GM12878 (cell line): ENCODE data around the gene TRIM63. TPM values are rescaled to one million over a fixed set of nuclear protein-coding genes. Genes with fewer than 3 reads are reported as not detected.

Source experiments
- ATAC-seq: fragments of 200-7000 bp; cut with Tn5 transposase; 3 replicates; pipeline ENCODE4 v1.9.1; 2020; ENCODE audit warnings: mild to moderate bottlenecking, moderate library complexity
- BruUV-seq: library from RNA; stranded (reverse); fragments of 400-500 nt; replicated peaks from 2 replicates; lab custom pipeline; 2021; lab: Mats Ljungman, UMichigan
- CTCF ChIA-PET: fragments of 300-600 bp; sonication (Branson Sonifier 250); formaldehyde crosslinking; extraction: SDS; loops from one replicate; lab custom pipeline; 2021; ENCODE audit warnings: inconsistent platforms; lab: Yijun Ruan, JAX
- POLR2A ChIA-PET: fragments of 350-600 bp; formaldehyde crosslinking; extraction: SDS; loops from one replicate; lab custom pipeline; 2021; ENCODE audit warnings: inconsistent platforms; lab: Charles Lee
- RAD21 ChIA-PET: fragments of 300-600 bp; sonication (Branson Sonifier 250); formaldehyde crosslinking; loops from one replicate; lab custom pipeline; 2023; ENCODE audit warnings: antibody characterized with exemption; ENCODE audit not compliant: unreplicated experiment; lab: Charles Lee
- SMC1A ChIA-PET: fragments of 300-600 bp; sonication (Branson Sonifier 250); formaldehyde crosslinking; loops from one replicate; lab custom pipeline; 2023; ENCODE audit not compliant: unreplicated experiment, uncharacterized antibody; lab: Charles Lee
- DNase-seq: peaks from one replicate; pipeline ENCODE4 v3.0.0-alpha.2; 2011; ENCODE audit warnings: low read depth, low spot score
- FAIRE-seq: peaks from 3 replicates; lab custom pipeline; 2011; peaks lifted over from hg19 to GRCh38; lab: Jason Lieb, UNC
- H2AFZ ChIP-seq: 2 replicates; pipeline ENCODE4 v1.6.0; 2011; ENCODE audit warnings: low read depth, low read length, control low read depth; ENCODE audit not compliant: control insufficient read depth
- H3K27ac ChIP-seq: 2 replicates; pipeline ENCODE4 v1.5.1; 2011; ENCODE audit warnings: control low read depth; ENCODE audit not compliant: control insufficient read depth, insufficient read depth
- H3K27me3 ChIP-seq, 2 experiments: replicated peaks in 1 of 2; 2 replicates each; pipeline versions ENCODE4 v1.6.0 to v1.6.1; 2011; ENCODE audit warnings: low read length in 1 of 2; ENCODE audit not compliant: control insufficient read depth in 2 of 2, insufficient read depth in 2 of 2
- H3K36me3 ChIP-seq, 2 experiments: 2 replicates each; pipeline ENCODE4 v1.5.1; 2011; ENCODE audit warnings: low read length in 1 of 2; ENCODE audit not compliant: control insufficient read depth in 2 of 2, insufficient read depth in 2 of 2
- H3K4me1 ChIP-seq: 2 replicates; pipeline ENCODE4 v1.6.1; 2011; ENCODE audit warnings: mild to moderate bottlenecking, low read length, moderate library complexity, mixed read lengths; ENCODE audit not compliant: control insufficient read depth, insufficient read depth
- H3K4me2 ChIP-seq: 2 replicates; pipeline ENCODE4 v1.6.0; 2011; ENCODE audit warnings: control low read depth; ENCODE audit not compliant: control insufficient read depth, insufficient read depth
- H3K4me3 ChIP-seq: fragments of 200-600 bp; sonication (generic); 2 replicates; pipeline ENCODE4 v1.5.1; 2016
- H3K79me2 ChIP-seq: 2 replicates; pipeline ENCODE4 v1.6.0; 2011; ENCODE audit warnings: low read length; ENCODE audit not compliant: control insufficient read depth, insufficient read depth
- H3K9ac ChIP-seq: 2 replicates; pipeline ENCODE4 v1.8.0; 2011; ENCODE audit warnings: low read length, control low read depth, mixed read lengths; ENCODE audit not compliant: control insufficient read depth, insufficient read depth
- H3K9me3 ChIP-seq: replicated peaks from 3 replicates; pipeline ENCODE4 v1.5.1; 2011; ENCODE audit warnings: mild to moderate bottlenecking, low read length; ENCODE audit not compliant: control insufficient read depth, insufficient read depth
- H4K20me1 ChIP-seq: 2 replicates; pipeline ENCODE4 v1.6.0; 2011; ENCODE audit not compliant: control insufficient read depth, insufficient read depth
- BCL3 ChIP-seq: IDR thresholded peaks from 2 replicates; pipeline ENCODE4 v1.6.1; 2011; ENCODE audit warnings: borderline replicate concordance, low read depth, mild to moderate bottlenecking, moderate library complexity, low read length; ENCODE audit not compliant: insufficient read depth, poor library complexity, severe bottlenecking
- CBX5 ChIP-seq: sonication (generic); IDR thresholded peaks from 2 replicates; pipeline ENCODE4 v1.6.1; 2016; ENCODE audit warnings: low read depth, moderate library complexity, mild to moderate bottlenecking, inconsistent platforms
- E4F1 ChIP-seq: fragments of 450-650 bp; IDR thresholded peaks from 2 replicates; pipeline ENCODE4 v1.6.1; 2018; ENCODE audit warnings: borderline replicate concordance, mild to moderate bottlenecking; ENCODE audit not compliant: partially characterized antibody
- JUND ChIP-seq: IDR thresholded peaks from 2 replicates; pipeline ENCODE4 v1.6.1; 2012; ENCODE audit warnings: low read depth, mild to moderate bottlenecking, low read length, improper control_type of control experiment, moderate library complexity
- KDM1A ChIP-seq: fragments of 200-600 bp; sonication (generic); IDR thresholded peaks from 2 replicates; pipeline ENCODE4 v1.6.1; 2016; ENCODE audit warnings: borderline replicate concordance
- MEF2A ChIP-seq: IDR thresholded peaks from 2 replicates; pipeline ENCODE4 v1.6.1; 2011; ENCODE audit warnings: low read depth, mild to moderate bottlenecking, low read length, moderate library complexity; ENCODE audit not compliant: insufficient read depth
- MEF2B ChIP-seq: fragments of 450-650 bp; IDR thresholded peaks from 2 replicates; pipeline ENCODE4 v1.6.1; 2018; ENCODE audit warnings: mild to moderate bottlenecking, moderate library complexity; ENCODE audit not compliant: partially characterized antibody, poor library complexity, severe bottlenecking
- SP1 ChIP-seq: IDR thresholded peaks from one replicate; pipeline ENCODE4 v1.6.1; 2011; ENCODE audit warnings: low read depth, low read length
- whole genome bisulfite sequencing: methylation state at CpG from one replicate; pipeline ENCODE4 v1.1.6; 2016; ENCODE audit warnings: low lambda C conversion rate; ENCODE audit not compliant: insufficient replicate concordance, insufficient coverage; ENCODE audit errors: missing lambda C conversion rate; 5-methylcytosine and 5-hydroxymethylcytosine counted together
- in situ Hi-C: fragments of 300-500 bp; cut with MboI; formaldehyde crosslinking; loops from 9 replicates; pipeline ENCODE4 v1.14.3; 2018; ENCODE audit warnings: mixed read lengths
- intact Hi-C: fragments of 100-400 bp; cut with micrococcal nuclease; formaldehyde crosslinking; loops from one replicate; pipeline ENCODE4 v1.14.2; 2022; ENCODE audit not compliant: unreplicated experiment
- polyA plus RNA-seq, 11 experiments: library from polyadenylated mRNA; depleted of rRNA in 4 of 11; unstranded in 6 of 11; stranded (reverse) in 5 of 11; fragments of >200 nt; fragmentation: Nextera tagmentation in 4 of 11; fragmentation: Illumina TruSeq in 1 of 11; extraction: Ambion mirVana in 4 of 11; extraction: Trizol in 1 of 11; gene quantifications; 1 replicate in 1 of 11; 2 replicates in 10 of 11; pipeline versions ENCODE4 v1.2.1 to v1.2.3, GENCODE V29; 2011 to 2016; ENCODE audit warnings: inconsistent platforms in 2 of 11, missing spikeins in 2 of 11, low read depth in 1 of 11
- total RNA-seq, 4 experiments: library from RNA; depleted of rRNA in 3 of 4; stranded (reverse); fragments of >200 nt in 3 of 4; fragmentation: Illumina TruSeq in 1 of 4; extraction: Trizol in 1 of 4; gene quantifications; 2 replicates each; pipeline versions ENCODE4 v1.2.1 to v1.2.3, GENCODE V29; 2013 to 2021
- TF ChIP-seq, protein P1 (sequence below): IDR thresholded peaks from 2 replicates; pipeline ENCODE4 v1.6.1; 2012; ENCODE audit warnings: low read depth, low read length, improper control_type of control experiment

Gene TRIM63
- total and polyA plus RNA-seq, 10 of the 15 experiments (the other 5 are each of a cell fraction or from before 2014, with no cell fraction given) = not detected

DNA sequence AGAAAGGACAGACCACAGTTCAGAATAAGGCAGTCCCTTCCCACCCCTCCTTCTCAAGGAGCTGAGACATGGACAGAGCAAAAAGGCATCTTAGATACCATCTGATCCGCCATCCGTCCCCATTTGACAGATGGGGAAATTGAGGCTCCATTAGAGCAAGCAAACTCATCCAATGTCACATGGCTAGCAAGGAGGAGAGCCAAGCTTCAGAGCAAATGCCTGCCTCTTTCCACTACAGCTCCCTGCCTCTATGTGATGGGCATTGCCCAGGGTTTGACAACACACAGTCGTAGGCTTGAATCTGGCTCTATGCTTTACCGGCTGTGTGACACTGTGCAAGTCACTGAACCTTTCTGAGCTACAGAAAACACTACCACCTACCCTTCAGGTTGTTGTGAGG, 25.5 kb downstream of the TRIM63 start:
- Histone ChIP-seq H3K4me3 (no peak overlapping the region), H3K9ac (no peak overlapping the region), H3K9me3 (no peaks in the 10 kb centered on the region), H3K27me3 (peaks cover 8 to 14% of the 10 kb centered on the region in 2 experiments), H3K79me2 (no peaks in the 10 kb centered on the region), H3K36me3 (no peaks in the 10 kb centered on the region), H3K4me1 (no peaks in the 10 kb centered on the region), H3K4me2 (no peak overlapping the region), H4K20me1 (no peaks in the 10 kb centered on the region), H2AFZ (no peak overlapping the region), H3K27ac (no peak overlapping the region)
- WGBS = 26% methylated on average over 4 of the region's 4 CpGs
- in situ Hi-C loops (no loop called here), intact Hi-C loops (no loop called here)
- FAIRE-seq = no peak
- ChIA-PET SMC1A (interaction anchor here (0.6 kb wide), 1 partner anchor 375 kb away, joined by 3 read pairs; no protein-coding TSS in a partner anchor), CTCF (interaction anchor here (0.6 kb wide), 1 partner anchor 203 kb away, joined by 3 read pairs; no protein-coding TSS in a partner anchor), RAD21 (interaction anchor here (0.7 kb wide), 1 partner anchor 14 kb away, joined by 3 read pairs; no protein-coding TSS in a partner anchor), POLR2A (no interaction called here)
- no TSS peak for BruUV-seq
- TF ChIP-seq SP1 (no peak), BCL3 (no peak)
- TF ChIP-seq, protein P1, sequence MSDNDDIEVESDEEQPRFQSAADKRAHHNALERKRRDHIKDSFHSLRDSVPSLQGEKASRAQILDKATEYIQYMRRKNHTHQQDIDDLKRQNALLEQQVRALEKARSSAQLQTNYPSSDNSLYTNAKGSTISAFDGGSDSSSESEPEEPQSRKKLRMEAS = no peak
- ATAC-seq = no peak
- no peak for DNase-seq

DNA sequence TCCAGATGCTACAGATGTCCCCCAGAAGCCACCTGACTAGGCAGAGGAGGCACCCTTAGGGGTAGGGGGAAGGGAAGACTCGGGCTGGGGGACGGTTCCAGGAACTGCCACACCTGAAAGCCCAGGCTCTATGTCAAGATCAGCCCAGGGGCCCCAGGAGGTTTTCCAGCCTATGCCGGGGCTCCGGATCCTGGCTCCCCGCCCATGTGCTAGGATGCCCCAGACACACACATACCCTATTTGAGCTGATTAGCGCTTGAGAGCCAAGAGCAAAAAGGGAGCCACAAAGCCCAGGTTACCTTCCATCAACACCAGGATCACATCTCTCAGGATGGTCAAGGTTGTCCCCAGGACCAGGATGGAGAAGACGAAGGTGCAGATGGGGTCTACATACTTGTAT, 26.0 kb downstream of the TRIM63 start:
- DNase-seq (no peak), ATAC-seq (no peak), FAIRE-seq (no peak)
- in situ Hi-C loops = no loop called here
- Histone ChIP-seq H3K27ac (no peak overlapping the region), H3K9me3 (no peaks in the 10 kb centered on the region), H3K9ac (no peak overlapping the region), H3K4me1 (peaks cover under 1% of the 10 kb centered on the region; the same call in 1 of the 2 replicates), H3K79me2 (no peaks in the 10 kb centered on the region), H3K4me2 (no peak overlapping the region), H3K4me3 (no peak overlapping the region), H3K36me3 (no peaks in the 10 kb centered on the region), H3K27me3 (peaks cover 4 to 12% of the 10 kb centered on the region in 2 experiments), H2AFZ (no peak overlapping the region), H4K20me1 (no peaks in the 10 kb centered on the region)
- ChIA-PET SMC1A (no interaction called here), POLR2A (no interaction called here), CTCF (no interaction called here), RAD21 (interaction anchor here (0.7 kb wide), 1 partner anchor 15 kb away, joined by 3 read pairs; no protein-coding TSS in a partner anchor)
- BruUV-seq = no TSS peak
- WGBS = 30% methylated on average over 7 of the region's 7 CpGs
- intact Hi-C loops = no loop called here
- TF ChIP-seq E4F1 (no peak), JUND (no peak), CBX5 (no peak), KDM1A (no peak), MEF2B (no peak), MEF2A (no peak)
